Stimulated activated CD4-positive, alpha-beta T cell treated with anti-CD3 and anti-CD28 coated beads, Interleukin-1b, Interleukin-23, amount 100 ng/mL, for 48 hours (primary cell): ENCODE data around the gene DUSP23.

Source experiments
- DNase-seq: peaks from one replicate; pipeline ENCODE4 v3.0.0-alpha.2; 2020

Gene DUSP23

GRCh38 chr1:159829273-159829634 lies 48.5 kb downstream of the DUSP23 start:
- no peak for DNase-seq

GRCh38 chr1:159829822-159830465 lies 49.2 kb downstream of the DUSP23 start:
- DNase-seq = no peak

DNA sequence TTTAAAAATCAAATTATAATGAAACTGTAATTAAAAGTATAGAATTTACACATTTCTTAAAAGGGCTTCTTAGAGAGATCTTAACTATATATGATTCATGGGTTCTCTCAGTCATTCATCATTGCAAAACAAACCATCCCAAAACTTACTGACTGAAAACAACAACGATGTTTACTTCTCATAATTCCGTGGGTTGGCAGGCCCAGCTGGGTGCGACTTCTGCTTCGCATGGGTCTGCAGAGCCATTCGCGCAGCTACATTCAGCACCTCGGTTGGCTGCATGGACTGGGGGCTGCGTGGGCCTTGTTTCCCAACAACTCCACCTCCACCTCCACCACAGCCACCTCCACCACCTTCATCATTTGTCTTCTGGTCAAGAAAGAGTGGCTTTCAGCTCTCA lies 50.0 kb downstream of the DUSP23 start:
- no peak for DNase-seq

GRCh38 chr1:159831412-159832141 lies 50.8 kb downstream of the DUSP23 start:
- DNase-seq = no peak
